MCF 10A (cell line): ENCODE results near the gene CAMTA1. TPM values are rescaled to one million over a fixed set of nuclear protein-coding genes. Genes with fewer than 3 reads are reported as not detected.

Experiments used
- BruUV-seq: library from RNA; stranded (reverse); fragments of 400-500 nt; replicated peaks from 2 replicates; lab custom pipeline; 2021; lab: Mats Ljungman, UMichigan
- CTCF ChIA-PET: fragments of 300-600 bp; sonication (Branson Sonifier 250); formaldehyde crosslinking; extraction: SDS; loops from one replicate; lab custom pipeline; 2021; ENCODE audit warnings: antibody characterized with exemption, inconsistent platforms; lab: Yijun Ruan, JAX
- POLR2A ChIA-PET: fragments of 300-600, 350-650 bp; sonication (Branson Sonifier 250); formaldehyde crosslinking; extraction: SDS; loops from one replicate; lab custom pipeline; 2020; ENCODE audit warnings: antibody characterized with exemption, inconsistent platforms; lab: Yijun Ruan, JAX
- DNase-seq: peaks from one replicate; pipeline ENCODE4 v3.0.0-alpha.2; 2018; ENCODE audit not compliant: unreplicated experiment
- H3K27ac Mint-ChIP-seq: one replicate; pipeline ENCODE4 v1.8.0; 2022; ENCODE audit warnings: mild to moderate bottlenecking, low read depth, mixed read lengths; ENCODE audit not compliant: unreplicated experiment
- H3K27me3 Mint-ChIP-seq: one replicate; pipeline ENCODE4 v1.8.0; 2022; ENCODE audit warnings: mixed read lengths; ENCODE audit not compliant: insufficient read depth, unreplicated experiment
- H3K36me3 Mint-ChIP-seq: one replicate; pipeline ENCODE4 v1.8.0; 2022; ENCODE audit warnings: mild to moderate bottlenecking, moderate library complexity, mixed read lengths; ENCODE audit not compliant: insufficient read depth, unreplicated experiment
- H3K4me1 Mint-ChIP-seq: one replicate; pipeline ENCODE4 v1.8.0; 2022; ENCODE audit warnings: mixed read lengths; ENCODE audit not compliant: insufficient read depth, unreplicated experiment
- H3K4me3 Mint-ChIP-seq: one replicate; pipeline ENCODE4 v1.8.0; 2022; ENCODE audit warnings: mild to moderate bottlenecking, moderate library complexity, mixed read lengths; ENCODE audit not compliant: unreplicated experiment
- H3K9me3 Mint-ChIP-seq: one replicate; pipeline ENCODE4 v1.8.0; 2022; ENCODE audit warnings: mixed read lengths; ENCODE audit not compliant: unreplicated experiment
- CTCF ChIP-seq: fragments of 200-600 bp; IDR thresholded peaks from one replicate; pipeline ENCODE4 v1.8.0; 2022; ENCODE audit warnings: antibody characterized with exemption, mild to moderate bottlenecking; ENCODE audit not compliant: unreplicated experiment
- intact Hi-C: fragments of 100-400 bp; cut with micrococcal nuclease; formaldehyde crosslinking; loops from 2 replicates; pipeline ENCODE4 v1.14.1; 2022
- total RNA-seq: library from RNA; stranded (reverse); gene quantifications from 2 replicates; pipeline ENCODE4 v1.2.3, GENCODE V29; 2022

The CAMTA1 gene
- total RNA-seq, 1 experiment from 2014 or later = 74.1 TPM

- no TSS peak for BruUV-seq
- POLR2A ChIA-PET = interaction anchor here (0.7 kb wide), 1 partner anchor 1398 kb away, joined by 3 read pairs; no protein-coding TSS in a partner anchor
These were observed 444.7 kb downstream of the CAMTA1 start for GRCh38 chr1:7229696-7230631.

GRCh38 chr1:7232441-7233236 lies 447.4 kb downstream of the CAMTA1 start:
- Mint-ChIP-seq H3K27ac (no peak overlapping the region), H3K27me3 (no peaks in the 10 kb centered on the region), H3K9me3 (no peaks in the 10 kb centered on the region), H3K36me3 (no peaks in the 10 kb centered on the region), H3K4me3 (no peak overlapping the region), H3K4me1 (no peaks in the 10 kb centered on the region)
- BruUV-seq = no TSS peak
- CTCF ChIA-PET = no interaction called here
- no peak for TF ChIP-seq CTCF
- intact Hi-C loops = no loop called here
- no peak for DNase-seq
- POLR2A ChIA-PET = no interaction called here

More at GRCh38 chr1:7229696-7230631, 444.7 kb downstream of the CAMTA1 start:
- Mint-ChIP-seq H3K4me1 (no peaks in the 10 kb centered on the region), H3K36me3 (peaks cover 5% of the 10 kb centered on the region), H3K27ac (no peak overlapping the region), H3K4me3 (no peak overlapping the region), H3K27me3 (no peaks in the 10 kb centered on the region), H3K9me3 (no peaks in the 10 kb centered on the region)
- DNase-seq = peak; percentile 8
- no peak for TF ChIP-seq CTCF
- CTCF ChIA-PET = interaction anchor here (1.1 kb wide), 1 partner anchor 12 kb away, joined by 4 read pairs; no protein-coding TSS in a partner anchor
- intact Hi-C loops = no loop called here

- H3K4me3 Mint-ChIP-seq = no peak overlapping the region
- no TSS peak for BruUV-seq
- no peaks in the 10 kb centered on the region for H3K27me3 Mint-ChIP-seq
- intact Hi-C loops = no loop called here
- CTCF ChIA-PET = no interaction called here
- H3K9me3 Mint-ChIP-seq = no peaks in the 10 kb centered on the region
- POLR2A ChIA-PET = no interaction called here
- no peaks in the 10 kb centered on the region for H3K4me1 Mint-ChIP-seq
- no peak for DNase-seq
- H3K27ac Mint-ChIP-seq = no peak overlapping the region
- H3K36me3 Mint-ChIP-seq = no peaks in the 10 kb centered on the region
- TF ChIP-seq CTCF = no peak
These were observed 447.9 kb downstream of the CAMTA1 start for GRCh38 chr1:7233237-7233540.
